Endothelial cell of umbilical vein (primary cell): ENCODE data around the gene THG1L.

Experiments used
- FOS ChIP-seq: IDR thresholded peaks from 2 replicates; pipeline ENCODE4 v1.6.1; 2011; ENCODE audit warnings: mild to moderate bottlenecking, low read length, moderate library complexity, borderline replicate concordance; ENCODE audit not compliant: insufficient read depth
- MAX ChIP-seq: IDR thresholded peaks from 2 replicates; pipeline ENCODE4 v1.6.1; 2011; ENCODE audit not compliant: insufficient read depth, insufficient read length
- POLR2A ChIP-seq: IDR thresholded peaks from 2 replicates; pipeline ENCODE4 v1.6.1; 2012; ENCODE audit warnings: low read depth, mild to moderate bottlenecking, control low read depth, low read length
- TF ChIP-seq, protein P1 (sequence below), 2 donors: IDR thresholded peaks; 1 replicate in 1 of 2; 2 replicates in 1 of 2; pipeline ENCODE4 v1.5.1; 2011; ENCODE audit warnings: low read length in 2 of 2, mild to moderate bottlenecking in 2 of 2, moderate library complexity in 2 of 2, control low read depth in 1 of 2, inconsistent platforms in 1 of 2, low read depth in 1 of 2; ENCODE audit not compliant: insufficient read depth in 1 of 2; ENCODE audit errors: extremely low read depth in 1 of 2

- TF ChIP-seq, protein P1, sequence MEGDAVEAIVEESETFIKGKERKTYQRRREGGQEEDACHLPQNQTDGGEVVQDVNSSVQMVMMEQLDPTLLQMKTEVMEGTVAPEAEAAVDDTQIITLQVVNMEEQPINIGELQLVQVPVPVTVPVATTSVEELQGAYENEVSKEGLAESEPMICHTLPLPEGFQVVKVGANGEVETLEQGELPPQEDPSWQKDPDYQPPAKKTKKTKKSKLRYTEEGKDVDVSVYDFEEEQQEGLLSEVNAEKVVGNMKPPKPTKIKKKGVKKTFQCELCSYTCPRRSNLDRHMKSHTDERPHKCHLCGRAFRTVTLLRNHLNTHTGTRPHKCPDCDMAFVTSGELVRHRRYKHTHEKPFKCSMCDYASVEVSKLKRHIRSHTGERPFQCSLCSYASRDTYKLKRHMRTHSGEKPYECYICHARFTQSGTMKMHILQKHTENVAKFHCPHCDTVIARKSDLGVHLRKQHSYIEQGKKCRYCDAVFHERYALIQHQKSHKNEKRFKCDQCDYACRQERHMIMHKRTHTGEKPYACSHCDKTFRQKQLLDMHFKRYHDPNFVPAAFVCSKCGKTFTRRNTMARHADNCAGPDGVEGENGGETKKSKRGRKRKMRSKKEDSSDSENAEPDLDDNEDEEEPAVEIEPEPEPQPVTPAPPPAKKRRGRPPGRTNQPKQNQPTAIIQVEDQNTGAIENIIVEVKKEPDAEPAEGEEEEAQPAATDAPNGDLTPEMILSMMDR (IDR thresholded peaks at IDR 0.05; ENCODE audit: extremely low read depth in 1 of 2, insufficient read depth in 1 of 2, low read depth in 1 of 2, low read length in 2 of 2): no peak
- TF ChIP-seq MAX: no peak
- no peak for TF ChIP-seq POLR2A
- TF ChIP-seq FOS: no peak
These were observed 49.0 kb upstream of the THG1L start for GRCh38 chr5:157682257-157682656.
